H1 (cell line): ENCODE measurements around the gene BBIP1. TPM values are rescaled to one million over a fixed set of nuclear protein-coding genes. Genes with fewer than 3 reads are reported as not detected.

Experiments used
- CTCF ChIA-PET: fragments of 300-600 bp; sonication (Branson Sonifier 250); formaldehyde crosslinking; loops from one replicate; lab custom pipeline; 2021; ENCODE audit not compliant: partially characterized antibody; lab: Charles Lee
- POLR2A ChIA-PET: fragments of 300-600 bp; sonication (Branson Sonifier 250); formaldehyde crosslinking; loops from one replicate; lab custom pipeline; 2021; ENCODE audit warnings: inconsistent platforms; ENCODE audit not compliant: partially characterized antibody; lab: Charles Lee
- DNase-seq, 2 experiments: peaks; one replicate each; pipeline versions ENCODE4 v3.0.0 to v3.0.0-alpha.2; 2010 to 2022; ENCODE audit warnings: low spot score in 2 of 2, low read depth in 1 of 2, mixed read lengths in 1 of 2
- FAIRE-seq: peaks from 2 replicates; lab custom pipeline; 2011; peaks lifted over from hg19 to GRCh38; lab: Jason Lieb, UNC
- H2AFZ ChIP-seq: 2 replicates; pipeline ENCODE4 v1.8.1; 2012; ENCODE audit warnings: low read length, inconsistent platforms
- H2AK5ac ChIP-seq: 2 replicates; pipeline ENCODE4 v1.6.1; 2013; ENCODE audit warnings: low read depth, low read length
- H2BK120ac ChIP-seq: replicated peaks from 2 replicates; pipeline ENCODE3; 2013; ENCODE audit warnings: low read depth, low read length, inconsistent platforms
- H2BK12ac ChIP-seq: 2 replicates; pipeline ENCODE4 v1.6.1; 2013; ENCODE audit warnings: low read depth, low read length
- H2BK15ac ChIP-seq: 2 replicates; pipeline ENCODE4 v1.6.1; 2013; ENCODE audit warnings: low read length
- H2BK20ac ChIP-seq: 2 replicates; pipeline ENCODE4 v1.6.1; 2013; ENCODE audit warnings: low read length
- H2BK5ac ChIP-seq: 2 replicates; pipeline ENCODE4 v1.6.1; 2013; ENCODE audit warnings: low read depth, low read length
- H3K14ac ChIP-seq: 2 replicates; pipeline ENCODE4 v1.6.1; 2013; ENCODE audit warnings: inconsistent platforms; ENCODE audit not compliant: insufficient read length
- H3K18ac ChIP-seq: 2 replicates; pipeline ENCODE4 v1.6.1; 2013; ENCODE audit warnings: low read length; ENCODE audit errors: extremely low read depth
- H3K23ac ChIP-seq: 2 replicates; pipeline ENCODE4 v1.6.1; 2013; ENCODE audit warnings: inconsistent platforms; ENCODE audit not compliant: insufficient read length
- H3K23me2 ChIP-seq: 2 replicates; pipeline ENCODE4 v1.6.1; 2013; ENCODE audit warnings: low read depth, low read length
- H3K27ac ChIP-seq: 2 replicates; pipeline ENCODE4 v1.6.1; 2011; ENCODE audit warnings: low read depth, low read length, inconsistent platforms
- H3K27me3 ChIP-seq, 4 experiments: replicated peaks in 1 of 4; 1 replicate in 1 of 4; 2 replicates in 3 of 4; pipeline versions ENCODE4 v1.6.1 to v1.8.1; 2011 to 2013; ENCODE audit warnings: low read length in 3 of 4, mild to moderate bottlenecking in 3 of 4, inconsistent platforms in 2 of 4, mixed read lengths in 2 of 4, moderate library complexity in 1 of 4; ENCODE audit not compliant: control insufficient read depth in 3 of 4, insufficient read depth in 3 of 4; ENCODE audit errors: extremely low read depth in 1 of 4
- H3K36me3 ChIP-seq, 4 experiments: 2 replicates each; pipeline versions ENCODE4 v1.6.1 to v1.8.1; 2011 to 2013; ENCODE audit warnings: mild to moderate bottlenecking in 4 of 4, low read length in 3 of 4, moderate library complexity in 2 of 4, control low read depth in 1 of 4, inconsistent platforms in 1 of 4; ENCODE audit not compliant: insufficient read depth in 4 of 4, control insufficient read depth in 2 of 4
- H3K4ac ChIP-seq: replicated peaks from 2 replicates; pipeline ENCODE3; 2013; ENCODE audit warnings: low read length, low read depth, mixed read lengths, inconsistent platforms; ENCODE audit not compliant: insufficient read length
- H3K4me1 ChIP-seq, 4 experiments: replicated peaks in 1 of 4; 1 replicate in 1 of 4; 2 replicates in 3 of 4; pipeline versions ENCODE4 v1.6.1 to v1.8.1; 2011 to 2013; ENCODE audit warnings: low read length in 3 of 4, inconsistent platforms in 2 of 4, mixed read lengths in 1 of 4; ENCODE audit not compliant: insufficient read depth in 4 of 4, control insufficient read depth in 3 of 4
- H3K4me2 ChIP-seq, 2 experiments: 2 replicates each; pipeline versions ENCODE4 v1.6.1 to v1.8.1; 2011 to 2013; ENCODE audit warnings: low read depth in 2 of 2, low read length in 2 of 2, control low read depth in 1 of 2, inconsistent platforms in 1 of 2, mild to moderate bottlenecking in 1 of 2; ENCODE audit not compliant: insufficient read depth in 1 of 2
- H3K4me3 ChIP-seq, 4 experiments: fragments of 200-600, 300-600 bp in 1 of 4; sonication (generic), shearing (Covaris generic), sonication (Bioruptor Twin) in 1 of 4; 2 replicates each; pipeline versions ENCODE4 v1.5.1 to v1.8.1; 2011 to 2016; ENCODE audit warnings: low read length in 4 of 4, low read depth in 3 of 4, control low read depth in 2 of 4, inconsistent platforms in 2 of 4, mild to moderate bottlenecking in 2 of 4, mixed read lengths in 1 of 4, moderate library complexity in 1 of 4; ENCODE audit not compliant: insufficient read depth in 2 of 4; ENCODE audit errors: extremely low read depth in 1 of 4
- H3K56ac ChIP-seq: replicated peaks from 2 replicates; pipeline ENCODE3; 2013; ENCODE audit warnings: low read depth, mild to moderate bottlenecking, mixed read lengths, low read length, inconsistent platforms; ENCODE audit not compliant: insufficient read length
- H3K79me1 ChIP-seq: 2 replicates; pipeline ENCODE4 v1.6.1; 2013; ENCODE audit warnings: low read depth, low read length, control low read depth
- H3K79me2 ChIP-seq, 2 experiments: 2 replicates each; pipeline versions ENCODE4 v1.6.1 to v1.8.1; 2012 to 2013; ENCODE audit warnings: low read length in 2 of 2, mild to moderate bottlenecking in 2 of 2, inconsistent platforms in 1 of 2; ENCODE audit not compliant: insufficient read depth in 2 of 2, control insufficient read depth in 1 of 2
- H3K9ac ChIP-seq, 4 experiments: replicated peaks in 1 of 4; 1 replicate in 1 of 4; 2 replicates in 3 of 4; pipeline versions ENCODE4 v1.6.1 to v1.8.1; 2011 to 2013; ENCODE audit warnings: low read depth in 3 of 4, low read length in 3 of 4, control low read depth in 2 of 4, mild to moderate bottlenecking in 2 of 4, moderate library complexity in 2 of 4, inconsistent platforms in 1 of 4; ENCODE audit errors: extremely low read depth in 1 of 4
- H3K9me3 ChIP-seq, 2 experiments: 2 replicates each; pipeline versions ENCODE4 v1.6.1 to v1.8.1; 2012 to 2013; ENCODE audit warnings: mild to moderate bottlenecking in 2 of 2, moderate library complexity in 2 of 2, control low read depth in 1 of 2, inconsistent platforms in 1 of 2, low read depth in 1 of 2, low read length in 1 of 2, mixed read lengths in 1 of 2; ENCODE audit not compliant: insufficient read depth in 2 of 2
- H4K20me1 ChIP-seq, 2 experiments: replicated peaks in 1 of 2; 2 replicates each; pipeline versions ENCODE3 to v1.8.1; 2011 to 2013; ENCODE audit warnings: inconsistent platforms in 2 of 2, low read length in 2 of 2, mild to moderate bottlenecking in 1 of 2; ENCODE audit not compliant: insufficient read depth in 2 of 2, control insufficient read depth in 1 of 2
- H4K5ac ChIP-seq: 2 replicates; pipeline ENCODE4 v1.6.1; 2013; ENCODE audit warnings: low read length, low read depth, mixed read lengths, inconsistent platforms; ENCODE audit not compliant: insufficient read length
- H4K8ac ChIP-seq: 2 replicates; pipeline ENCODE4 v1.8.0; 2013; ENCODE audit warnings: mild to moderate bottlenecking, moderate library complexity, low read length, inconsistent platforms; ENCODE audit not compliant: insufficient read depth; ENCODE audit errors: extremely low read depth
- H4K91ac ChIP-seq: replicated peaks from 2 replicates; pipeline ENCODE3; 2013; ENCODE audit warnings: low read length, mixed read lengths, inconsistent platforms; ENCODE audit not compliant: insufficient read length
- BCL11A ChIP-seq, 2 experiments: IDR thresholded peaks; one replicate each; pipeline ENCODE4 v1.6.1; 2011; ENCODE audit warnings: low read depth in 2 of 2, low read length in 2 of 2, mild to moderate bottlenecking in 2 of 2
- CTBP2 ChIP-seq: IDR thresholded peaks from 2 replicates; pipeline ENCODE4 v1.7.0; 2011; ENCODE audit warnings: borderline replicate concordance, mild to moderate bottlenecking, moderate library complexity, mixed read lengths, low read length; ENCODE audit not compliant: insufficient read depth, insufficient read length
- EGR1 ChIP-seq: IDR thresholded peaks from 2 replicates; pipeline ENCODE4 v1.6.1; 2011; ENCODE audit warnings: low read depth, low read length, borderline replicate concordance
- HDAC2 ChIP-seq, 2 experiments: fragments of 300-600 bp in 1 of 2; sonication (generic) in 1 of 2; IDR thresholded peaks; 2 replicates each; pipeline ENCODE4 v1.6.1; 2011 to 2012; ENCODE audit warnings: low read depth in 2 of 2, low read length in 2 of 2, mild to moderate bottlenecking in 2 of 2, moderate library complexity in 2 of 2, borderline replicate concordance in 1 of 2, inconsistent platforms in 1 of 2
- KDM5A ChIP-seq: fragments of 200-600 bp; IDR thresholded peaks from 2 replicates; pipeline ENCODE4 v1.7.1; 2012; ENCODE audit warnings: mild to moderate bottlenecking, low read length, inconsistent platforms, mixed read lengths
- POU5F1 ChIP-seq: IDR thresholded peaks from 2 replicates; pipeline ENCODE4 v1.6.1; 2011; ENCODE audit warnings: low read depth, mild to moderate bottlenecking, low read length, moderate library complexity
- RBBP5 ChIP-seq: IDR thresholded peaks from 2 replicates; pipeline ENCODE4 v1.7.1; 2012; ENCODE audit warnings: low read depth, mild to moderate bottlenecking, inconsistent platforms, low read length, moderate library complexity, borderline replicate concordance
- RFX5 ChIP-seq: IDR thresholded peaks from 2 replicates; pipeline ENCODE4 v1.6.1; 2011; ENCODE audit warnings: low read depth, low read length, improper control_type of control experiment, borderline replicate concordance
- SRF ChIP-seq: IDR thresholded peaks from 2 replicates; pipeline ENCODE4 v1.6.1; 2011; ENCODE audit warnings: mild to moderate bottlenecking, low read depth, low read length, moderate library complexity
- TAF7 ChIP-seq: optimal IDR thresholded peaks from 2 replicates; pipeline ENCODE3; 2011; ENCODE audit warnings: low read depth, mild to moderate bottlenecking, inconsistent platforms, low read length, moderate library complexity, borderline replicate concordance
- WGBS, 2 experiments: shearing (Covaris generic) in 1 of 2; methylation state at CpG; one replicate each; pipeline versions ENCODE4 v1.1.6 to v1.1.7; 2013 to 2015; ENCODE audit warnings: low lambda C conversion rate in 2 of 2, mixed read lengths in 2 of 2, inconsistent platforms in 1 of 2, low coverage in 1 of 2, missing lambda C conversion rate in 1 of 2; ENCODE audit not compliant: insufficient replicate concordance in 2 of 2, insufficient coverage in 1 of 2, insufficient read length in 1 of 2; ENCODE audit errors: extremely low coverage in 1 of 2, missing lambda C conversion rate in 1 of 2; 5-methylcytosine and 5-hydroxymethylcytosine counted together
- polyA plus RNA-seq, 7 experiments: library from polyadenylated mRNA; depleted of rRNA in 3 of 7; stranded (reverse) in 5 of 7; unstranded in 2 of 7; fragments of >200 nt in 5 of 7; fragments of 200-250 nt in 2 of 7; gene quantifications; 1 replicate in 5 of 7; 2 replicates in 1 of 7; 4 replicates in 1 of 7; pipeline versions ENCODE4 v1.2.1 to v1.2.3, GENCODE V29; 2011 to 2013; ENCODE audit warnings: missing spikeins in 2 of 7, mixed read lengths in 2 of 7
- total RNA-seq: library from RNA; stranded (reverse); fragmentation: NEBNext Ultra II Directional; extraction: Animal tissue kit (Norgen Biotek cat#: 25700); gene quantifications from 2 replicates; pipeline ENCODE4 v1.2.1, GENCODE V29; 2021

The BBIP1 gene
- total and polyA plus RNA-seq, 2 of the 8 experiments (the other 6 are each of a cell fraction or from before 2014, with no cell fraction given) = 8.8 to 19.6 TPM

DNA sequence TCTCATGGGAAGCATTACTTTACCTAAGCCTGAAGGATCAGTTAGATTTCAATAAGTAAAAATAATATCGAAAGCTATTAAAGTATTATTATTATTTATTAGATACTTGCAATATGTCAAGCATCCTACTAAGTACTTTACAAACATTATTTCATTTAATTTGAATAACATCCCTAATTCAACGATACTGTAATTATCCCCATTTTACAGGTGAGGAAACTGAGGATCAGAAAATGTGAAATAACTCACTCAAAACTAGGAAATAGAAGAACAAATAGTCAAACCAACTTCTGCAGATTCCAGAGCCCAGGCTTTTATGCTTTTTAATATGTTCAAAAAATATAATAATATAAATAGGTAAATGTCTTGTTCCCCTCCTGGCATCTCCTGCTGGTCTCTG, 57.5 kb downstream of the BBIP1 start:
- 95% methylated on average over 2 of the region's 2 CpGs; no CpG with 5 or more reads in 1 of the 2 experiments for WGBS, 2 experiments
- Histone ChIP-seq H3K56ac (no peak overlapping the region), H3K18ac (no peak overlapping the region), H4K20me1 (no peaks in the 10 kb centered on the region), H3K79me2 (no peaks in the 10 kb centered on the region), H3K4me3 (no peak overlapping the region), H3K4me2 (no peak overlapping the region), H2BK120ac (no peak overlapping the region), H3K36me3 (no peaks in the 10 kb centered on the region; a peak in 1 of 8 replicates), H3K9me3 (no peaks in the 10 kb centered on the region), H3K27ac (no peak overlapping the region), H3K23ac (no peak overlapping the region), H2AK5ac (no peak overlapping the region), H2BK12ac (no peak overlapping the region), H2AFZ (no peak overlapping the region), H4K8ac (no peak overlapping the region), H3K4ac (no peak overlapping the region), H2BK15ac (no peak overlapping the region), H3K14ac (no peak overlapping the region), H3K79me1 (no peaks in the 10 kb centered on the region), H4K91ac (no peak overlapping the region), H4K5ac (no peak overlapping the region), H2BK5ac (no peak overlapping the region), H2BK20ac (no peak overlapping the region), H3K9ac (no peak overlapping the region), H3K4me1 (no peaks in the 10 kb centered on the region), H3K27me3 (no peaks in the 10 kb centered on the region), H3K23me2 (no peaks in the 10 kb centered on the region; the same call in 1 of the 2 replicates)
- POLR2A ChIA-PET = interaction anchor here (1.1 to 2.8 kb wide), 2 partner anchors 10 to 11 kb away, joined by 4 to 12 read pairs; partner anchors contain the start of gene PDCD4
- DNase-seq = no peak
- no peak for FAIRE-seq
- CTCF ChIA-PET = interaction anchor here (0.6 kb wide), 1 partner anchor 1003 kb away, joined by 5 read pairs; no protein-coding TSS in a partner anchor
- TF ChIP-seq TAF7 = no peak
- no peak for TF ChIP-seq BCL11A (IDR thresholded peaks at IDR 0.05; ENCODE audit: low read depth in 2 of 2, low read length in 2 of 2)
- TF ChIP-seq EGR1 = no peak
- TF ChIP-seq SRF = no peak
- no peak for TF ChIP-seq KDM5A
- no peak for TF ChIP-seq HDAC2 (IDR thresholded peaks at IDR 0.05; ENCODE audit: borderline replicate concordance in 1 of 2, low read depth in 2 of 2, low read length in 2 of 2)
- no peak for TF ChIP-seq CTBP2
- TF ChIP-seq RFX5 = no peak
- no peak for TF ChIP-seq POU5F1
- TF ChIP-seq RBBP5 = no peak
